GM12878 (cell line): ENCODE data around the gene DOHH. TPM values are rescaled to one million over a fixed set of nuclear protein-coding genes. Genes with fewer than 3 reads are reported as not detected.
A peak's percentile ranks its signal among the peaks of the same experiment; 100 is the strongest.

ENCODE experiments used
- CBFB ChIP-seq: IDR thresholded peaks from 2 replicates; pipeline ENCODE4 v1.6.1; 2016; ENCODE audit warnings: antibody characterized with exemption, low read depth
- EED ChIP-seq: sonication (generic); IDR thresholded peaks from 2 replicates; pipeline ENCODE4 v1.6.1; 2016; ENCODE audit warnings: antibody characterized with exemption, low read depth
- EP300 ChIP-seq, 2 experiments: fragments of 150-350 bp in 1 of 2; IDR thresholded peaks; 2 replicates each; pipeline ENCODE4 v1.6.1; 2011 to 2012; ENCODE audit warnings: low read depth in 2 of 2, low read length in 2 of 2, borderline replicate concordance in 1 of 2, improper control_type of control experiment in 1 of 2, inconsistent platforms in 1 of 2; ENCODE audit not compliant: control insufficient read depth in 1 of 2
- EZH2 ChIP-seq: IDR thresholded peaks from 2 replicates; pipeline ENCODE4 v1.6.1; 2012; ENCODE audit warnings: low read depth, mild to moderate bottlenecking, control low read depth, inconsistent platforms, low read length, borderline replicate concordance; ENCODE audit not compliant: control insufficient read depth
- HCFC1 ChIP-seq: fragments of 150-350 bp; IDR thresholded peaks from 2 replicates; pipeline ENCODE4 v1.6.1; 2014; ENCODE audit warnings: low read length
- HDAC6 ChIP-seq: fragments of 200-600 bp; sonication (generic); IDR thresholded peaks from one replicate; pipeline ENCODE4 v1.8.0; 2017; ENCODE audit warnings: antibody characterized with exemption; ENCODE audit not compliant: unreplicated experiment
- IRF4 ChIP-seq: IDR thresholded peaks from 2 replicates; pipeline ENCODE4 v1.6.1; 2011; ENCODE audit warnings: low read depth, low read length
- LARP7 ChIP-seq: fragments of 450-650 bp; IDR thresholded peaks from 2 replicates; pipeline ENCODE4 v1.6.1; 2017; ENCODE audit warnings: mild to moderate bottlenecking
- MEF2A ChIP-seq: IDR thresholded peaks from 2 replicates; pipeline ENCODE4 v1.6.1; 2011; ENCODE audit warnings: low read depth, mild to moderate bottlenecking, low read length, moderate library complexity; ENCODE audit not compliant: insufficient read depth
- MTA2 ChIP-seq: fragments of 450-650 bp; IDR thresholded peaks from 2 replicates; pipeline ENCODE4 v1.6.1; 2016; ENCODE audit warnings: low read depth, mild to moderate bottlenecking, moderate library complexity
- NR2F1 ChIP-seq: fragments of 450-650 bp; conservative IDR thresholded peaks from 2 replicates; pipeline ENCODE4 v1.6.1; 2017; ENCODE audit warnings: mild to moderate bottlenecking
- PAX8 ChIP-seq: fragments of 450-650 bp; IDR thresholded peaks from 2 replicates; pipeline ENCODE4 v1.6.1; 2017; ENCODE audit warnings: mild to moderate bottlenecking, moderate library complexity
- SREBF1 ChIP-seq: IDR thresholded peaks from 2 replicates; pipeline ENCODE4 v1.6.1; 2012; ENCODE audit warnings: mild to moderate bottlenecking, low read length
- STAT3 ChIP-seq: IDR thresholded peaks from 2 replicates; pipeline ENCODE4 v1.6.1; 2011; ENCODE audit warnings: low read depth, low read length, improper control_type of control experiment
- SUPT20H ChIP-seq: IDR thresholded peaks from 2 replicates; pipeline ENCODE4 v1.6.1; 2011; ENCODE audit warnings: low read depth, mild to moderate bottlenecking, low read length, moderate library complexity, borderline replicate concordance; ENCODE audit not compliant: control insufficient read depth
- ZNF207 ChIP-seq: fragments of 450-650 bp; IDR thresholded peaks from 2 replicates; pipeline ENCODE4 v1.6.1; 2014; ENCODE audit warnings: antibody characterized with exemption, mild to moderate bottlenecking, borderline replicate concordance
- ZNF217 ChIP-seq: fragments of 450-650 bp; IDR thresholded peaks from 2 replicates; pipeline ENCODE4 v1.6.1; 2017; ENCODE audit warnings: antibody characterized with exemption, mild to moderate bottlenecking
- ZNF24 ChIP-seq: fragments of 450-650 bp; IDR thresholded peaks from 2 replicates; pipeline ENCODE4 v1.6.1; 2017; ENCODE audit warnings: antibody characterized with exemption, mild to moderate bottlenecking
- ZNF384 ChIP-seq: IDR thresholded peaks from 2 replicates; pipeline ENCODE4 v1.6.1; 2012; ENCODE audit warnings: low read depth, mild to moderate bottlenecking, low read length, improper control_type of control experiment, borderline replicate concordance
- ZZZ3 ChIP-seq: IDR thresholded peaks from 2 replicates; pipeline ENCODE4 v1.6.1; 2011; ENCODE audit warnings: low read depth; ENCODE audit not compliant: control insufficient read depth, insufficient read length
- polyA plus RNA-seq, 11 experiments: library from polyadenylated mRNA; depleted of rRNA in 4 of 11; unstranded in 6 of 11; stranded (reverse) in 5 of 11; fragments of >200 nt; fragmentation: Nextera tagmentation in 4 of 11; fragmentation: Illumina TruSeq in 1 of 11; extraction: Ambion mirVana in 4 of 11; extraction: Trizol in 1 of 11; gene quantifications; 1 replicate in 1 of 11; 2 replicates in 10 of 11; pipeline versions ENCODE4 v1.2.1 to v1.2.3, GENCODE V29; 2011 to 2016; ENCODE audit warnings: inconsistent platforms in 2 of 11, missing spikeins in 2 of 11, low read depth in 1 of 11
- total RNA-seq, 4 experiments: library from RNA; depleted of rRNA in 3 of 4; stranded (reverse); fragments of >200 nt in 3 of 4; fragmentation: Illumina TruSeq in 1 of 4; extraction: Trizol in 1 of 4; gene quantifications; 2 replicates each; pipeline versions ENCODE4 v1.2.1 to v1.2.3, GENCODE V29; 2013 to 2021
- TF ChIP-seq, protein P1 (sequence below): fragments of 450-650 bp; IDR thresholded peaks from 2 replicates; pipeline ENCODE4 v1.6.1; 2016; ENCODE audit warnings: mild to moderate bottlenecking
- TF ChIP-seq, protein P2 (sequence below): fragments of 450-650 bp; IDR thresholded peaks from 2 replicates; pipeline ENCODE4 v1.6.1; 2017; ENCODE audit warnings: antibody characterized with exemption, mild to moderate bottlenecking, moderate library complexity
- TF ChIP-seq, protein P3 (sequence below): fragments of 450-650 bp; IDR thresholded peaks from 2 replicates; pipeline ENCODE4 v1.6.1; 2017; ENCODE audit warnings: mild to moderate bottlenecking, moderate library complexity

The DOHH gene
- total and polyA plus RNA-seq, 10 of the 15 experiments (the other 5 are each of a cell fraction or from before 2014, with no cell fraction given): 0.11 to 28.6 (median 11.7) TPM

GRCh38 chr19:3505598-3506383, 5.3 kb upstream of the DOHH start, which contains the start of gene FZR1 (continued):
- TF ChIP-seq, protein P1, sequence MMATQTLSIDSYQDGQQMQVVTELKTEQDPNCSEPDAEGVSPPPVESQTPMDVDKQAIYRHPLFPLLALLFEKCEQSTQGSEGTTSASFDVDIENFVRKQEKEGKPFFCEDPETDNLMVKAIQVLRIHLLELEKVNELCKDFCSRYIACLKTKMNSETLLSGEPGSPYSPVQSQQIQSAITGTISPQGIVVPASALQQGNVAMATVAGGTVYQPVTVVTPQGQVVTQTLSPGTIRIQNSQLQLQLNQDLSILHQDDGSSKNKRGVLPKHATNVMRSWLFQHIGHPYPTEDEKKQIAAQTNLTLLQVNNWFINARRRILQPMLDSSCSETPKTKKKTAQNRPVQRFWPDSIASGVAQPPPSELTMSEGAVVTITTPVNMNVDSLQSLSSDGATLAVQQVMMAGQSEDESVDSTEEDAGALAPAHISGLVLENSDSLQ: no peak; the same call in 1 of the 2 replicates
- TF ChIP-seq HDAC6 (no peak), SREBF1 (no peak), ZNF24 (no peak), IRF4 (peak; percentile 78), EZH2 (no peak), HCFC1 (peak; percentile 62), CBFB (no peak), PAX8 (no peak), LARP7 (peak; percentile 46), EP300 (IDR thresholded peaks at IDR 0.05; ENCODE audit: borderline replicate concordance in 1 of 2, control insufficient read depth in 1 of 2, low read depth in 2 of 2, low read length in 2 of 2) (peak in 1 of 2 experiments; percentile 18; a peak in 1 of 4 replicates), MTA2 (no peak), NR2F1 (no peak; the same call in 1 of the 2 replicates), STAT3 (no peak), EED (no peak), ZNF217 (no peak), MEF2A (no peak), SUPT20H (no peak), ZNF384 (no peak), ZNF207 (no peak), ZZZ3 (no peak)
- TF ChIP-seq, protein P2, sequence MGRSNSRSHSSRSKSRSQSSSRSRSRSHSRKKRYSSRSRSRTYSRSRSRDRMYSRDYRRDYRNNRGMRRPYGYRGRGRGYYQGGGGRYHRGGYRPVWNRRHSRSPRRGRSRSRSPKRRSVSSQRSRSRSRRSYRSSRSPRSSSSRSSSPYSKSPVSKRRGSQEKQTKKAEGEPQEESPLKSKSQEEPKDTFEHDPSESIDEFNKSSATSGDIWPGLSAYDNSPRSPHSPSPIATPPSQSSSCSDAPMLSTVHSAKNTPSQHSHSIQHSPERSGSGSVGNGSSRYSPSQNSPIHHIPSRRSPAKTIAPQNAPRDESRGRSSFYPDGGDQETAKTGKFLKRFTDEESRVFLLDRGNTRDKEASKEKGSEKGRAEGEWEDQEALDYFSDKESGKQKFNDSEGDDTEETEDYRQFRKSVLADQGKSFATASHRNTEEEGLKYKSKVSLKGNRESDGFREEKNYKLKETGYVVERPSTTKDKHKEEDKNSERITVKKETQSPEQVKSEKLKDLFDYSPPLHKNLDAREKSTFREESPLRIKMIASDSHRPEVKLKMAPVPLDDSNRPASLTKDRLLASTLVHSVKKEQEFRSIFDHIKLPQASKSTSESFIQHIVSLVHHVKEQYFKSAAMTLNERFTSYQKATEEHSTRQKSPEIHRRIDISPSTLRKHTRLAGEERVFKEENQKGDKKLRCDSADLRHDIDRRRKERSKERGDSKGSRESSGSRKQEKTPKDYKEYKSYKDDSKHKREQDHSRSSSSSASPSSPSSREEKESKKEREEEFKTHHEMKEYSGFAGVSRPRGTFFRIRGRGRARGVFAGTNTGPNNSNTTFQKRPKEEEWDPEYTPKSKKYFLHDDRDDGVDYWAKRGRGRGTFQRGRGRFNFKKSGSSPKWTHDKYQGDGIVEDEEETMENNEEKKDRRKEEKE: no peak
- TF ChIP-seq, protein P3, sequence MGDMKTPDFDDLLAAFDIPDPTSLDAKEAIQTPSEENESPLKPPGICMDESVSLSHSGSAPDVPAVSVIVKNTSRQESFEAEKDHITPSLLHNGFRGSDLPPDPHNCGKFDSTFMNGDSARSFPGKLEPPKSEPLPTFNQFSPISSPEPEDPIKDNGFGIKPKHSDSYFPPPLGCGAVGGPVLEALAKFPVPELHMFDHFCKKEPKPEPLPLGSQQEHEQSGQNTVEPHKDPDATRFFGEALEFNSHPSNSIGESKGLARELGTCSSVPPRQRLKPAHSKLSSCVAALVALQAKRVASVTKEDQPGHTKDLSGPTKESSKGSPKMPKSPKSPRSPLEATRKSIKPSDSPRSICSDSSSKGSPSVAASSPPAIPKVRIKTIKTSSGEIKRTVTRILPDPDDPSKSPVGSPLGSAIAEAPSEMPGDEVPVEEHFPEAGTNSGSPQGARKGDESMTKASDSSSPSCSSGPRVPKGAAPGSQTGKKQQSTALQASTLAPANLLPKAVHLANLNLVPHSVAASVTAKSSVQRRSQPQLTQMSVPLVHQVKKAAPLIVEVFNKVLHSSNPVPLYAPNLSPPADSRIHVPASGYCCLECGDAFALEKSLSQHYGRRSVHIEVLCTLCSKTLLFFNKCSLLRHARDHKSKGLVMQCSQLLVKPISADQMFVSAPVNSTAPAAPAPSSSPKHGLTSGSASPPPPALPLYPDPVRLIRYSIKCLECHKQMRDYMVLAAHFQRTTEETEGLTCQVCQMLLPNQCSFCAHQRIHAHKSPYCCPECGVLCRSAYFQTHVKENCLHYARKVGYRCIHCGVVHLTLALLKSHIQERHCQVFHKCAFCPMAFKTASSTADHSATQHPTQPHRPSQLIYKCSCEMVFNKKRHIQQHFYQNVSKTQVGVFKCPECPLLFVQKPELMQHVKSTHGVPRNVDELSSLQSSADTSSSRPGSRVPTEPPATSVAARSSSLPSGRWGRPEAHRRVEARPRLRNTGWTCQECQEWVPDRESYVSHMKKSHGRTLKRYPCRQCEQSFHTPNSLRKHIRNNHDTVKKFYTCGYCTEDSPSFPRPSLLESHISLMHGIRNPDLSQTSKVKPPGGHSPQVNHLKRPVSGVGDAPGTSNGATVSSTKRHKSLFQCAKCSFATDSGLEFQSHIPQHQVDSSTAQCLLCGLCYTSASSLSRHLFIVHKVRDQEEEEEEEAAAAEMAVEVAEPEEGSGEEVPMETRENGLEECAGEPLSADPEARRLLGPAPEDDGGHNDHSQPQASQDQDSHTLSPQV: no peak
